Measurements from ENCODE around the gene EDAR.

Gene EDAR

DNA sequence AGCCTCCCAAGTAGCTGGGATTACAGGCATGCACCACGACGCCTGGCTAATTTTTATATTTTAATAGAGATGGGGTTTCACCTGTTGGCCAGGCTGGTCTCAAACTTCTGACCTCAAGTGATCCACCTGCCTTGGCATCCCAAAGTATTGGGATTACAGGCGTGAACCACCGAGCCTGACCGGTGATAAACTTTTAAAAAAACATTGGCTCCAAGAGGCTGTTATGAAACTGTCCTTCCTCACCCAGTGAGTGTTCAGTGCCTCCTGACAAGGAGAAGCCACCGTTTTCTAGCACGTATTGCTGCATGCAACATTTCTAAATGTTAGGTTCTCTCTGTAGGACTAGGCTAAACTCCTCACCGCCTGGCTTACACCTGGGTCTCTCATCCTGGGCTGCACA is 63.3 kb downstream of the EDAR start:
- DNase-seq (ENCODE audit: low read depth) = no peak
- TF ChIP-seq, protein P1, sequence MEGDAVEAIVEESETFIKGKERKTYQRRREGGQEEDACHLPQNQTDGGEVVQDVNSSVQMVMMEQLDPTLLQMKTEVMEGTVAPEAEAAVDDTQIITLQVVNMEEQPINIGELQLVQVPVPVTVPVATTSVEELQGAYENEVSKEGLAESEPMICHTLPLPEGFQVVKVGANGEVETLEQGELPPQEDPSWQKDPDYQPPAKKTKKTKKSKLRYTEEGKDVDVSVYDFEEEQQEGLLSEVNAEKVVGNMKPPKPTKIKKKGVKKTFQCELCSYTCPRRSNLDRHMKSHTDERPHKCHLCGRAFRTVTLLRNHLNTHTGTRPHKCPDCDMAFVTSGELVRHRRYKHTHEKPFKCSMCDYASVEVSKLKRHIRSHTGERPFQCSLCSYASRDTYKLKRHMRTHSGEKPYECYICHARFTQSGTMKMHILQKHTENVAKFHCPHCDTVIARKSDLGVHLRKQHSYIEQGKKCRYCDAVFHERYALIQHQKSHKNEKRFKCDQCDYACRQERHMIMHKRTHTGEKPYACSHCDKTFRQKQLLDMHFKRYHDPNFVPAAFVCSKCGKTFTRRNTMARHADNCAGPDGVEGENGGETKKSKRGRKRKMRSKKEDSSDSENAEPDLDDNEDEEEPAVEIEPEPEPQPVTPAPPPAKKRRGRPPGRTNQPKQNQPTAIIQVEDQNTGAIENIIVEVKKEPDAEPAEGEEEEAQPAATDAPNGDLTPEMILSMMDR (IDR thresholded peaks at IDR 0.05; ENCODE audit: control insufficient read depth, insufficient read depth, low read depth, low read length, missing control alignments) = no peak

DNA sequence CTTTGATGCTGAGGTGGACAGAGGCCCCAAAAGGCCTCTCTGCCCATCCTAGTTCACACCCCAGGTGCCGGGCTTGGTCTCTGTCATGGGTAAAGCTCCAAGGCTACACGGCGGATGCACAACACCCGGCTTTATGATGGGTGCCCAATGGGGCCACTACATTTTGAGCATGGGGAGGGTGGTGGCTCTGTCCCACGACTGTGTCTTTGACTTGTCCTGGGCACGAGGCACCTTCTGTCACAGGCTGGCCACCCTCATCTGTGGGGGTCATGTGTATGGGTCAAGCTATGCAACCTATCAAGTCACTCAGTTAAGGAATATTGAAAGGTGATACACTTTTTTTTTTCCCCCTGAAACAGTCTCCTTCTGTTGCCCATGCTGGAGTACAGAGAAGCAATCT is 63.7 kb downstream of the EDAR start:
- DNase-seq (ENCODE audit: low read depth) = no peak
- TF ChIP-seq, protein P1 (IDR thresholded peaks at IDR 0.05; ENCODE audit: control insufficient read depth, insufficient read depth, low read depth, low read length, missing control alignments) = no peak
- no peak overlapping the region for H3K4me3 ChIP-seq (ENCODE audit: control insufficient read depth, low read depth, low read length)

More for the DNA sequence above, 63.3 kb downstream of the EDAR start:
- H3K4me3 ChIP-seq (ENCODE audit: control insufficient read depth, low read depth, low read length) = no peak overlapping the region

DNA sequence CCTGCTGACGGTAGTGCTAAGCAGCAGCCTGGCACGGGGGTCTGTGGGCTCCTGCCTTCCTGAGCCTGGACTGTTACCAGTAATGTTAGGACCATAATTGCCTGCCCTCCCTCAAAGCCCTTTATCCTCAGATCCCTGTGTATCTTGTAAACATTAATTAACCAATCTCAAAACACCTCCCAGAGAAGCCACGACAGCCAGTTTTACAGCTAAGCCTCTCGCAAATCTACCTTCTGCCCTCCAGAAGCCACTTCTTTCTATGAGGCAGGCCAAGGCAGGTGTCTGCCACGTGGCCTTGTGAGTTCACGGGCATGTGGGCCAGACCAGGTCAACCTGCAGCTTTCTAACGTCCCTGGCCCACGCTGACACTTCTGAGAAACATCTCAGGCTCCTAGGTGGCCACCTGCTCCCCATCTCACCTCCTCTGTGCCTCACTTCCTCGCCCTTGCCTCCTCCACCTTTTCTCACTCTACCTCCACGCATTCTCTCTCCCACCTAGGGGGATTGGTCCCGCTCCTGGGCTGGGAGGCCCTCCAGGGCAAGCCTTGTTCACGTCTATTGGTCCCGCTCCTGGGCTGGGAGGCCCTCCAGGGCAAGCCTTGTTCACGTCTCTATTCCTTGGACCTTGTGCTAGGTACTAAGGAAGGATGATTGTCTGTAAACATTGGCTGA is 64.3 kb downstream of the EDAR start:
- no peak overlapping the region for H3K4me3 ChIP-seq (ENCODE audit: control insufficient read depth, low read depth, low read length)
- TF ChIP-seq, protein P1 (IDR thresholded peaks at IDR 0.05; ENCODE audit: control insufficient read depth, insufficient read depth, low read depth, low read length, missing control alignments) = no peak
- DNase-seq (ENCODE audit: low read depth) = no peak

DNA sequence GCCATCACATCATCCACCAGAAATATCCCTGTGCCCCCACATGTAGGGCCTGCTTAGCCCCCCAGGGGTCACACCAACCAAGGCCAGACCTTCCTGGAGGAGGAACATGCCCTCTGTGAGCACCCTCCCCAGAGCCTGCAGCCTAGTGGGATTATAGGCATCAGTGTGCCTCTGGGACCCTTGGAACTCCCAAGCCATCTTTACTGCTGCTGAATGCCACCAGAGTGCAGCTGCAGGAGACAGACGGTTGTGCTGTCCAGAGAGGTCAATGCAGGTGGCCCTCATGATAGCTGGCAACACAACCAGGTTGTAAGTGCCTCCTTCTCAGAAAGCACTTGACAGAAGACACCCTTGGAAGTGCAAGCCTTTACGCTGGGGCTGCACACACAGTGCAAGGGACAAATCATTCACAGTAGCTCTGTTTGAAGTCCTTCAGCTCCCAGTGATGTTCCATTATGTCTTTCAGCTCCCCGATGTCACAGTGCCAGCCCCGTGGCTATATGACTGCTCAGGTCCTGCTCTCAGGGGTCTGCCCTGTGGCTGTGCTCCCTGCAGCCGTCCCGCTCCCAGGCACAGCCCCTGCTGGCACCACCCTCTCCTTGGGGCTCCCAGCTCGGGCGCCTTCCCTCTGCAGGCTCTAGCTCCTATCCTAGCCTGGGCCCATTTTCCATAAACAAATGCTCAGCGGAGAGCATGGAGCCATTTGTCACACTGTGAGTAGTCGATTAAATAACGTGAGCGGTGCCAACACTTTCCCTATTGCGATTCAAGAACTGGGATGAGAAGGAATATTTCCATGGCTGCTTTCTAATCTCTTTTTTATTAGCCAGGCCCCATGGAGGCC is 65.1 kb downstream of the EDAR start:
- no peak overlapping the region for H3K4me3 ChIP-seq (ENCODE audit: control insufficient read depth, low read depth, low read length)
- DNase-seq (ENCODE audit: low read depth) = no peak
- TF ChIP-seq, protein P1 (IDR thresholded peaks at IDR 0.05; ENCODE audit: control insufficient read depth, insufficient read depth, low read depth, low read length, missing control alignments) = no peak

DNA sequence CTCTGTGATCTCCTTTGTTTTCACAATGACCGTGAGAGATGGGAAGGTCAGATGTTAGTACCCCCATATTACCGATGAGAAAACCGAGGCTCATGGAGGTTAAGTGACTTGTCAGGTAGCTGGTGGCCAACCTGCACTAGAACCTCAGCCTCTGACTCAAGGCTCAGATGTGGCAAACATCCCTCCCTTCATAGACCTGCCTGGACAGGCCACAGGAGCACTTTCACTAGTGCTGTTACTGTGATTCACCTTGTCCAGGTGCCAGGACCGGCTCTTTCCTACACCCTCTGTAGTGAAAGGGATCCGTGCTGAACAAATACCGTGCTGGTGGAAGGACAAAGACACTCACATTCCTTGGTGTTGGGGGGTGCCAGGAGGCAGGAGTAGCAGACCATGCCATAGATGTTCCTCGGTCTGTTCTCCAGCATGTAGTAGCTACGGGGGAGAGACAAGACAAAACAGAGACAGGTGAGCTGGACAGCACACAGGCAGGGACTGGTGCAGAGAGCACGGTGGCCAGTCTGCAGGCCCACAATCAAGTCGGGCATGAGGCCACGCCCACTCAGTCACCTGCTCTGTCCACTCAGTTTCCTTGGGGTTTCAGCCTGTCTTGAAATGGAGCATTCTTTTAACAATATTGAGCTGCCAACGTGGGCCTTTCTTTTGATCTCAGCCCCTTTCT is 65.9 kb downstream of the EDAR start:
- no peak for DNase-seq (ENCODE audit: low read depth)
- no peak overlapping the region for H3K4me3 ChIP-seq (ENCODE audit: control insufficient read depth, low read depth, low read length)
- TF ChIP-seq, protein P1 (IDR thresholded peaks at IDR 0.05; ENCODE audit: control insufficient read depth, insufficient read depth, low read depth, low read length, missing control alignments) = no peak

DNA sequence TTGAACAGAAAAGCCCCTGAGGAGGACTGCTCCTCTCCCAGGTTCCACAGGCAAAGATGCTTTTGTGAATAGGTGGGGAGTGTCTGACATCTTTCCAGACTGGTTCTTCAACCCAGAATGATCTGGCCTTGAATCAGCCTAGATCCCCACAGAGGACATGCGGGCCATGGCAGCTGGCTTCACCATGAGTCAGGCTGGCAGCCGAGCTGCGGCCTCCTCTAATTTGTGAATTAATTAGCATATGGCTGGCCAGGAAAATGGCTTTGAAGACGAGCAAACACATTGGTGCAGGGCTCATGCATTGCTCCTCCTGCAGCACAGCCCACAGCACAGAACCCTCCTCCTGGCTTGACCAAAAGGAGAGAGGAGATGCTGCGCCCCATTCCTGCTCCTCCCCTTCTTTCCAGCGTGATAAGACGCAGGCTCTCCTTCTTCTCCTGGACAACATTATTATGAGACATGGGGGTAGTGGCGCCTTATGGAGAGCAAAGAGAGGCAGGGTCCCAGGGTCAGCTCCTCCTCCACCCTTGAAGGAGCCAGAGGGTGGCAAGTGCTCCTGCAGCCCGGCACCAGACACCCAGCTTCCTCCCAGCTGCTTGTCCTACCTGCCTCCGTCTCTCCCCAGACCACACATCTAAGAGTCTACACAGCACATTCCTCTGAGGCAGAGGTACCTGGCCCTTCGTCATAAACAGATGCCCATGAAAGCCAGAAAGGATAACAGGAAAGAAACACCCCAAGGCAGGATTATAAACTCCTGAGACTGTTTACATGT is 66.7 kb downstream of the EDAR start:
- DNase-seq (ENCODE audit: low read depth) = no peak
- no peak overlapping the region for H3K4me3 ChIP-seq (ENCODE audit: control insufficient read depth, low read depth, low read length)
- TF ChIP-seq, protein P1 (IDR thresholded peaks at IDR 0.05; ENCODE audit: control insufficient read depth, insufficient read depth, low read depth, low read length, missing control alignments) = no peak
